ENCODE data around the gene USP47. TPM values are rescaled to one million over a fixed set of nuclear protein-coding genes. Genes with fewer than 3 reads are reported as not detected.
A peak's percentile ranks its signal among the peaks of the same experiment; 100 is the strongest.

USP47 gene
- polyA plus RNA-seq, 1 experiment = 15.0 TPM

DNA sequence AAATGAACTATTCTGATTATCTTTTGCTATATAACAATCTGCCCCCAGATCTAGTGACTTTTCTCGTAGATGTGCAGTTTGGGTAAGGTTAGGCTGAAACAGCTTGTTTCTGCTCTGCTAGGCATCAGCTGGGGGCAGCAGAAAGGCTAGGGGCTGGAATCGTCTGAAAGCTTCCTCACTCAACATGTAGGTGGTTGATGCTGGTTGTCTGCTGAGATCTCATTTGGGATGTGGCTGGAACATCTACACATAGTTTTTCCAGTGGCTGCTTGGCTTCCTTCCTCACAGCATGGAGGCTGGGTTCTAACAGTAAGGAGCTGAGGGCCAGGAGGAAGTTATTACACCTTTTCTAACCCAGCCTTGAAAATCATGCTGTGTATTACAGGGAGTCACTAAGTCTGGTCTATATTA is 30.2 kb downstream of the USP47 start:
- no peak for DNase-seq (ENCODE audit: low read depth)
- Histone ChIP-seq H3K4me3 (ENCODE audit: low read depth, low read length) (no peak overlapping the region), H3K27me3 (ENCODE audit: control insufficient read depth, insufficient read depth, low read length) (no peaks in the 10 kb centered on the region), H3K36me3 (ENCODE audit: control insufficient read depth, insufficient read depth, low read length) (no peaks in the 10 kb centered on the region)
- ChIA-PET POLR2A (interaction anchor here (0.6 to 0.7 kb wide), 3 partner anchors 16 to 1425 kb away, joined by 3 to 5 read pairs (median 3); no protein-coding TSS in a partner anchor), CTCF (interaction anchor here (0.6 to 1.4 kb wide), 4 partner anchors 7 to 29 kb away, joined by 3 read pairs; no protein-coding TSS in a partner anchor)
- TF ChIP-seq, protein P1, sequence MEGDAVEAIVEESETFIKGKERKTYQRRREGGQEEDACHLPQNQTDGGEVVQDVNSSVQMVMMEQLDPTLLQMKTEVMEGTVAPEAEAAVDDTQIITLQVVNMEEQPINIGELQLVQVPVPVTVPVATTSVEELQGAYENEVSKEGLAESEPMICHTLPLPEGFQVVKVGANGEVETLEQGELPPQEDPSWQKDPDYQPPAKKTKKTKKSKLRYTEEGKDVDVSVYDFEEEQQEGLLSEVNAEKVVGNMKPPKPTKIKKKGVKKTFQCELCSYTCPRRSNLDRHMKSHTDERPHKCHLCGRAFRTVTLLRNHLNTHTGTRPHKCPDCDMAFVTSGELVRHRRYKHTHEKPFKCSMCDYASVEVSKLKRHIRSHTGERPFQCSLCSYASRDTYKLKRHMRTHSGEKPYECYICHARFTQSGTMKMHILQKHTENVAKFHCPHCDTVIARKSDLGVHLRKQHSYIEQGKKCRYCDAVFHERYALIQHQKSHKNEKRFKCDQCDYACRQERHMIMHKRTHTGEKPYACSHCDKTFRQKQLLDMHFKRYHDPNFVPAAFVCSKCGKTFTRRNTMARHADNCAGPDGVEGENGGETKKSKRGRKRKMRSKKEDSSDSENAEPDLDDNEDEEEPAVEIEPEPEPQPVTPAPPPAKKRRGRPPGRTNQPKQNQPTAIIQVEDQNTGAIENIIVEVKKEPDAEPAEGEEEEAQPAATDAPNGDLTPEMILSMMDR (IDR thresholded peaks at IDR 0.05; ENCODE audit: insufficient read depth, low read depth, low read length) = no peak

DNA sequence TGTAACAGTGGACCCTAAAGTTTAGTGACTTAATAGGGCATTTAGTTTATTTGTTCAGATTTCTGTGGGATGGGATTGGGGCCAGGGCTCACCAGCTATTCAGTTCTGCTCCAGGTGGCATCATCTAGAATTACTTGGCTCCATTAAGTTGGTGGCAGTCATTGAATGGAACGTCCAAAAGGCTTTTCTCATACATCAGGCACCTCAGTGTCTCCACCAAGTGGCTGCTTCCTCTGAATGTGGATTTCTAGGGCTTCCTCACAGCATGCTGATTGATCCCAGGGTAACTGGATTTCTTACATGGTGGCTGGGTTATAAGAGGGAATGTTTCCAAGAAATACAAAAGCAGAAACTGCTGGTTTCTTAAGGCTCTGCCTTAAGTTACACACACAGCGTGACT is 34.7 kb downstream of the USP47 start:
- Histone ChIP-seq H3K4me3 (ENCODE audit: low read depth, low read length) (no peak overlapping the region), H3K27me3 (ENCODE audit: control insufficient read depth, insufficient read depth, low read length) (no peaks in the 10 kb centered on the region), H3K36me3 (ENCODE audit: control insufficient read depth, insufficient read depth, low read length) (peaks cover 2% of the 10 kb centered on the region; the same call in 1 of the 2 replicates)
- DNase-seq (ENCODE audit: low read depth) = no peak
- TF ChIP-seq, protein P1 (IDR thresholded peaks at IDR 0.05; ENCODE audit: insufficient read depth, low read depth, low read length) = peak; percentile 6; the same call in 1 of the 2 replicates
- CTCF ChIA-PET = interaction anchor here (0.7 to 1.4 kb wide), 3 partner anchors 15 to 89 kb away, joined by 3 read pairs; no protein-coding TSS in a partner anchor
- POLR2A ChIA-PET = no interaction called here

DNA sequence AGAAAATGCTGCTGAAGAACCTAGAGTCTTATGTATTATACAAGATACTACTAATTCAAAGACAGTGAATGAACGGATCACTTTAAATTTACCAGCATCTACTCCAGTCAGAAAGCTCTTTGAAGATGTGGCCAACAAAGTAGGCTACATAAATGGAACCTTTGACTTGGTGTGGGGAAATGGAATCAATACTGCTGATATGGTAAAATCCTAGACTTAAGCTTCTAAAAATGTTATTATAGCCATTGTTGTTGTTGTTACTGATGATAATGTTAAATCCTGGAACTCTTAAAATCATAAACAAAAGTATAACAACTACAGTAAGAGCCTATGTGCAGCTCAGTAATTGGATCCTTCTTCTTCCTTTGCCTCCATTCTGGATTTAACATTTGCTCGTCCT is 38.4 kb downstream of the USP47 start:
- peaks cover 4% of the 10 kb centered on the region for H3K36me3 ChIP-seq (ENCODE audit: control insufficient read depth, insufficient read depth, low read length)
- H3K27me3 ChIP-seq (ENCODE audit: control insufficient read depth, insufficient read depth, low read length) = no peaks in the 10 kb centered on the region
- no peak for DNase-seq (ENCODE audit: low read depth)
- TF ChIP-seq, protein P1 (IDR thresholded peaks at IDR 0.05; ENCODE audit: insufficient read depth, low read depth, low read length) = no peak
- CTCF ChIA-PET = interaction anchor here (0.6 to 1.6 kb wide), 5 partner anchors 8 to 764 kb away, joined by 3 to 5 read pairs (median 3); no protein-coding TSS in a partner anchor
- POLR2A ChIA-PET = interaction anchor here (0.6 kb wide), 1 partner anchor 38 kb away, joined by 4 read pairs; no protein-coding TSS in a partner anchor
- no peak overlapping the region for H3K4me3 ChIP-seq (ENCODE audit: low read depth, low read length)

DNA sequence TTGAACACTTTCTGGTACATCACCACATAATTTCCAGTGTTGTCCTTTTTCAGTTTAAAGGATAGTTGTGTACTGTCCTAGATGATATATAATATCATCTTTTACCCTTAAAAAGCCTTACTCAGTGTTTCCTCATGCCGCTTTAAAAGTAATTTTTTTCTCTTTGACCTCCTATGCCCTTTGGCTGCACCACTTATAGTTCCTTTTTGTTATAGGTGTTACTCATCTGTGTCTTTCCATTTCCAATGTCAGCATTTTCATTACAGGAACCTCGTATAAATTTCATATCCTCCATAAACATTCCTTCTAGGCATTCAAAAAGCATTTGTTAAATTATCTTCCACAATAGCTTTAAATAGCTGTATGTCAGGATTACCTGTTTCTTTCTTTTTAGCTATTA is 40.8 kb downstream of the USP47 start:
- TF ChIP-seq, protein P1 (IDR thresholded peaks at IDR 0.05; ENCODE audit: insufficient read depth, low read depth, low read length) = no peak
- DNase-seq (ENCODE audit: low read depth) = no peak
- ChIA-PET CTCF (interaction anchor here (0.7 kb wide), 1 partner anchor 12 kb away, joined by 3 read pairs; no protein-coding TSS in a partner anchor), POLR2A (no interaction called here)
- Histone ChIP-seq H3K36me3 (ENCODE audit: control insufficient read depth, insufficient read depth, low read length) (peaks cover 9% of the 10 kb centered on the region), H3K4me3 (ENCODE audit: low read depth, low read length) (no peak overlapping the region), H3K27me3 (ENCODE audit: control insufficient read depth, insufficient read depth, low read length) (no peaks in the 10 kb centered on the region)

DNA sequence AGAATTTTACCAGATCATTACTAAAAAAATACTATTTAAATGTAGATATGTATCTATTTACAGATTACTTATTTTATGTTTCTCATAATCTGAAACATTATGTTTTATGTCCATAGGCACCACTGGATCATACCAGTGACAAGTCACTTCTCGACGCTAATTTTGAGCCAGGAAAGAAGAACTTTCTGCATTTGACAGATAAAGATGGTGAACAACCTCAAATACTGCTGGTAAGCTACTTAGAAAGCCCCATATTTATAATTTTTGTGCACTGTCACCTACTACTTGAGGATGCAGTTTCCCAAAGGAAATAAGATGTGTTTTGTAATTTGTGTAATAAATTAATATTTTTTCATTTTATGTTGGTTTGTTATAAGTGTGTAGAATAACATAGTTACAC is 42.6 kb downstream of the USP47 start:
- Histone ChIP-seq H3K36me3 (ENCODE audit: control insufficient read depth, insufficient read depth, low read length) (peaks cover 9% of the 10 kb centered on the region), H3K4me3 (ENCODE audit: low read depth, low read length) (no peak overlapping the region), H3K27me3 (ENCODE audit: control insufficient read depth, insufficient read depth, low read length) (no peaks in the 10 kb centered on the region)
- CTCF ChIA-PET = interaction anchor here (0.7 kb wide), 1 partner anchor 268 kb away, joined by 3 read pairs; no protein-coding TSS in a partner anchor
- DNase-seq (ENCODE audit: low read depth) = no peak
- TF ChIP-seq, protein P1 (IDR thresholded peaks at IDR 0.05; ENCODE audit: insufficient read depth, low read depth, low read length) = no peak
- POLR2A ChIA-PET = no interaction called here

Data from BJ (cell line).